HEK293 (cell line): Measurements from ENCODE around the gene TMEM158.

Source experiments
- CTCF ChIA-PET: fragments of 350-600 bp; formaldehyde crosslinking; extraction: SDS; loops from one replicate; lab custom pipeline; 2021; ENCODE audit warnings: antibody characterized with exemption; lab: Yijun Ruan, JAX
- POLR2A ChIA-PET: fragments of 300-600 bp; formaldehyde crosslinking; extraction: SDS; loops from one replicate; lab custom pipeline; 2020; ENCODE audit warnings: antibody characterized with exemption, inconsistent platforms; lab: Yijun Ruan, JAX
- H3K27ac ChIP-seq: fragments of 200-500 bp; sonication (Bioruptor generic); 2 replicates; pipeline ENCODE4 v1.5.1; 2014; ENCODE audit warnings: low read depth, low read length, control low read depth, inconsistent platforms; ENCODE audit errors: extremely low read depth
- H3K36me3 ChIP-seq, 2 experiments: fragments of 200-500 bp in 1 of 2; sonication (Bioruptor generic) in 1 of 2; 1 replicate in 1 of 2; 2 replicates in 1 of 2; pipeline ENCODE4 v1.5.1; 2014 to 2017; ENCODE audit warnings: inconsistent platforms in 2 of 2, low read length in 2 of 2; ENCODE audit not compliant: control insufficient read depth in 2 of 2, insufficient read depth in 1 of 2
- H3K4me1 ChIP-seq: fragments of 200-500 bp; sonication (Bioruptor generic); 2 replicates; pipeline ENCODE4 v1.5.1; 2014; ENCODE audit warnings: mild to moderate bottlenecking, low read length, inconsistent platforms; ENCODE audit not compliant: control insufficient read depth, insufficient read depth
- H3K4me3 ChIP-seq: 2 replicates; pipeline ENCODE4 v1.5.1; 2011; ENCODE audit warnings: low read depth, mild to moderate bottlenecking, control low read depth, low read length, moderate library complexity
- H3K9me3 ChIP-seq: fragments of 200-500 bp; sonication (Bioruptor generic); 2 replicates; pipeline ENCODE4 v1.5.1; 2014; ENCODE audit warnings: low read depth, low read length, inconsistent platforms; ENCODE audit not compliant: control insufficient read depth, insufficient read depth
- HOXC10 ChIP-seq: sonication (generic); formaldehyde crosslinking; IDR thresholded peaks from 2 replicates; pipeline ENCODE4 v1.8.1; 2023; ENCODE audit warnings: mild to moderate bottlenecking, missing genetic modification reagents
- PBX3 ChIP-seq: sonication (generic); formaldehyde crosslinking; IDR thresholded peaks from 2 replicates; pipeline ENCODE4 v1.8.1; 2022; ENCODE audit warnings: mild to moderate bottlenecking, moderate library complexity, missing genetic modification reagents
- SCRT1 ChIP-seq: fragments of 450-650 bp; formaldehyde crosslinking; IDR thresholded peaks from 2 replicates; pipeline ENCODE4 v1.5.1; 2016; ENCODE audit warnings: missing biosample characterization, missing genetic modification characterization, borderline replicate concordance
- SP7 ChIP-seq: fragments of 450-650 bp; formaldehyde crosslinking; IDR thresholded peaks from 2 replicates; pipeline ENCODE4 v1.5.1; 2016; ENCODE audit warnings: missing biosample characterization, missing genetic modification characterization
- TCF7L2 ChIP-seq: IDR thresholded peaks from 2 replicates; pipeline ENCODE4 v1.6.1; 2011; ENCODE audit warnings: low read depth, mild to moderate bottlenecking, inconsistent platforms, low read length, moderate library complexity, borderline replicate concordance
- ZBTB1 ChIP-seq: fragments of 450-650 bp; formaldehyde crosslinking; IDR thresholded peaks from 2 replicates; pipeline ENCODE4 v1.5.1; 2016; ENCODE audit warnings: missing biosample characterization, missing genetic modification characterization
- ZBTB10 ChIP-seq: fragments of 450-650 bp; formaldehyde crosslinking; IDR thresholded peaks from 2 replicates; pipeline ENCODE4 v1.5.1; 2016; ENCODE audit warnings: missing biosample characterization, missing genetic modification characterization
- ZBTB49 ChIP-seq: fragments of 450-650 bp; formaldehyde crosslinking; IDR thresholded peaks from 2 replicates; pipeline ENCODE4 v1.5.1; 2016; ENCODE audit warnings: missing biosample characterization, missing genetic modification characterization, low read depth
- ZFHX2 ChIP-seq: fragments of 450-650 bp; formaldehyde crosslinking; conservative IDR thresholded peaks from 2 replicates; pipeline ENCODE4 v1.5.1; 2016; ENCODE audit warnings: missing biosample characterization, missing genetic modification characterization
- ZNF23 ChIP-seq: fragments of 450-650 bp; formaldehyde crosslinking; IDR thresholded peaks from 2 replicates; pipeline ENCODE4 v1.5.1; 2016; ENCODE audit warnings: missing biosample characterization, missing genetic modification characterization, borderline replicate concordance
- ZNF341 ChIP-seq: fragments of 450-650 bp; formaldehyde crosslinking; IDR thresholded peaks from 2 replicates; pipeline ENCODE4; 2016; ENCODE audit warnings: low read depth, missing biosample characterization, missing genetic modification characterization
- ZNF398 ChIP-seq: fragments of 450-650 bp; formaldehyde crosslinking; IDR thresholded peaks from 2 replicates; pipeline ENCODE4 v1.5.1; 2017; ENCODE audit warnings: missing biosample characterization, missing genetic modification characterization
- ZNF600 ChIP-seq: fragments of 450-650 bp; formaldehyde crosslinking; IDR thresholded peaks from 2 replicates; pipeline ENCODE4 v1.5.1; 2016; ENCODE audit warnings: missing biosample characterization, missing genetic modification characterization
- ZNF658 ChIP-seq: fragments of 450-650 bp; formaldehyde crosslinking; IDR thresholded peaks from 2 replicates; pipeline ENCODE4; 2016; ENCODE audit warnings: missing biosample characterization, missing genetic modification characterization
- ZNF785 ChIP-seq: fragments of 450-650 bp; formaldehyde crosslinking; IDR thresholded peaks from 2 replicates; pipeline ENCODE4 v1.5.1; 2016; ENCODE audit warnings: missing biosample characterization, missing genetic modification characterization
- ZSCAN30 ChIP-seq: fragments of 450-650 bp; IDR thresholded peaks from 2 replicates; pipeline ENCODE4 v1.5.1; 2018; ENCODE audit warnings: missing biosample characterization, mild to moderate bottlenecking, missing genetic modification characterization, moderate library complexity

Gene TMEM158

GRCh38 chr3:45199837-45200648, 26.0 kb downstream of the TMEM158 start:
- ChIA-PET POLR2A (no interaction called here), CTCF (interaction anchor here (0.6 to 2.4 kb wide), 3 partner anchors 10 to 865 kb away, joined by 3 to 11 read pairs (median 5); no protein-coding TSS in a partner anchor)
- H3K36me3 ChIP-seq, result no peaks in the 10 kb centered on the region
- H3K9me3 ChIP-seq, result no peaks in the 10 kb centered on the region
- no peak overlapping the region for H3K27ac ChIP-seq
- no peak overlapping the region for H3K4me3 ChIP-seq
- TF ChIP-seq ZNF398 (tag by site-specific recombination) (no peak), ZNF23 (tag by site-specific recombination) (no peak), ZSCAN30 (tag by site-specific recombination) (no peak), ZNF600 (tag by site-specific recombination) (no peak), PBX3 (CRISPR knock-in tag) (no peak), ZBTB1 (tag by site-specific recombination) (no peak), ZFHX2 (tag by site-specific recombination) (no peak), SCRT1 (tag by site-specific recombination) (no peak), ZNF658 (tag by site-specific recombination) (no peak), ZNF785 (tag by site-specific recombination) (no peak), ZNF341 (tag by site-specific recombination) (no peak), HOXC10 (CRISPR knock-in tag) (no peak), SP7 (no peak), TCF7L2 (no peak), ZBTB49 (tag by site-specific recombination) (no peak), ZBTB10 (tag by site-specific recombination) (no peak)
- no peaks in the 10 kb centered on the region for H3K4me1 ChIP-seq
